Measurements from ENCODE around the gene LMO3.

Gene LMO3

DNA sequence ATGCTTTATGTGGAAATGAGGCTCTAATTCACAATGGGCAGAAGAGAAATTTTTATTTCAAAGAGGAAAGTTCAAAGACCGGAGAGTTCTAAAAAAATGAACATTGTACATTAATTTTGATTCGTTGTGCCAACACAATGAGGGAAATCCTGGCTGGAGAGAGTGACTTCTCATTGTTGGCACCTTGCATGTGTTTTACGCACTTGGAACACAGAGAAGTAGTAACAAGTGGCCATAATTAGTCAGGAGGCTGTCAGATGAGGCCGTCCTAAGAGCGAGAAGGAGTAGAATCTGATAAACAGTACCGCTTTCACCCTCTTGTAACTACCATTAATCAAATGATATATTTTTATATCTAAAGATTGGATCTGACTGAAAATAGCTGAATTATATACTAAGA is 6.9 kb downstream of the LMO3 start:
- DNase-seq = no peak

DNA sequence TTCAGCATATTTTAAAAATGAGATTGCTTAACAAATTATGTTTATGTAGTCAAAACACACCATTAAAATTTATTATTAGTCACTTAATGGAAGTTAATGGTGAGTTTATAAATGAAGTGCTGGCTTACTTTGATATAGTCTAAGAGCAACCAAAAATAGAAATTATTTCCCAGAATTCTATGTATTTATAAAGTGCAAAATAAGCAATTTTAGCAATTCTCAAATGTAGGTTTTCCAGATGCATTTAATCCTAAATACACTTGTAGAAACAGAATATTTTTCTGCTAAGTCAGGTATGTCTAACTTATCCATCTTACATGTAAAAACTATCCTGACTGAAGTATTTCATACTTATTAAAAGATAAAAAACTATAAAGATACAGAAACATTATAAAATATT is 11.2 kb downstream of the LMO3 start:
- DNase-seq = no peak

DNA sequence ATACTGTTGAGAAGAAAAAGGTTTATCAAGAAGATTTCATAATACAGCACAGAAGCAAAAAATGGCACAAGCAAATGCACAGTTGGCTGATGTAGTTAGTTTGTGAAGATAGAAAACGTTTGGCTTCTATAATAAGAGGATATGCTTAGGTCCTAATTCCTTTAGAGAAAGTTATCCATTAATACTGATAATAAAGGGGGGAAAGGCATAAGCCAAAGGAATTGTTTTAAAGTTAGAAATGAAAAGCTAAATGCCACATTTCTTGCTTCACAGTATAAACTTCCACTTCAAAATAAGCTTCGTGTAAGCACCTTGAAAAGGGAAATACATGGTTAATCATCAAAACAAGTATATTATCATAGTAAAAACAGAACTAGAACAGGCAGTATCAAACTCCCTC is 12.4 kb downstream of the LMO3 start:
- DNase-seq = no peak

- no peak for DNase-seq
Observed at GRCh38 chr12:16590645-16591044, 15.3 kb downstream of the LMO3 start.

- no peak for DNase-seq
Observed at GRCh38 chr12:16588812-16589211, 17.1 kb downstream of the LMO3 start.

DNA sequence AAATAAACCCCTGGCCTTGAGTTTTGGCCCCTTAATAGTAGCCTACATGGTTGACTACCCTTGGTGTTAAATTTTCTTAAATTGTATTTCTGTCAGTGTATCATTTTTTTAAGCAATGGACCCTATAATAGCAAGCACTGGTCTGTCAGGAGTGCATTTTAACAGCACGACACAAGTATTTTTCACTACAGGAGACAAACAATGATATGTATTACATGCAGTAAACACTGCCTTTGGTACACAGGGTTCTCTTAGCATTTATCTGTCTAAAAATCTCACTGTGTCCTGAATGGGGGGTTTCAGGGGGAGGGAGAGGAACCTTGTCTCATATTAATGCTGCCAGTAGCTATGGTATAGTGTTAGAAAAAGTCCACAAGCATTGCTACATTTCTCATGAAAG is 18.4 kb downstream of the LMO3 start:
- no peak for DNase-seq

GRCh38 chr12:16587110-16587453 is 18.9 kb downstream of the LMO3 start:
- no peak for DNase-seq

DNA sequence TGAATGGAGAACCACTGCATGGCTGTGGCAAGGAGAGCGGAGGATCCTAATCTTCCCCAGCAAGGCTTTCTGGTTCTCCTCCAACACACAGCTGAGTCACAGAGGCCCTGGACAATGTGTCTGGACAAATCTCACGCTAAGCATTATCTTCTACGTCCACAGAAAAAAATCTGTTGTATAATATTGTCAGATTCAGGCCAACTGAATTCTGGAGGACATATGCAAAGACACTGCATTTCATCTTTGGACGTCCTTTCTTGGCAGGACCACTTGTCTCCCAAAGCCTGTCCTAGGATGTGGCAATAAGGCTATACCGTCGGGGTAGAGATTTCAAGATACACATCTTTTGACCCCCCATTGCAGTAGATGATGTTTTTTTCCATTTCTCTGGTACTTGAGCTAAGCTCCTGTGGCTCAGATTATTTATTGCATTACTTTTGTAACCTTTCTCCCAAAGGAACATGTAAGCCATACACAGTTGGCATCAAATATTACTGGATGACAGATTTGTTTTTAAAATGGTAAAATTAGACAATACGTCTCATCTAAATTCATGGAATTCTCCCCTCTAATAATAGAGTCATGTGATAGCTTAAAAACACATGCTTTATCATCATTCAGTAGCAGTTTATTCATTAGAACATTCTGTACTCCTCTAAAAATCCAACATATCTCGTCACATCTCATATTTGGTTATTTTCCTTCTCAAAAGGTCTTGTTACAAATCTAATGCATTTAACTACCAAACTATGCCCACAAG is 19.4 kb downstream of the LMO3 start:
- no peak for DNase-seq

GRCh38 chr12:16585781-16586180 is 20.2 kb downstream of the LMO3 start:
- DNase-seq = no peak

DNA sequence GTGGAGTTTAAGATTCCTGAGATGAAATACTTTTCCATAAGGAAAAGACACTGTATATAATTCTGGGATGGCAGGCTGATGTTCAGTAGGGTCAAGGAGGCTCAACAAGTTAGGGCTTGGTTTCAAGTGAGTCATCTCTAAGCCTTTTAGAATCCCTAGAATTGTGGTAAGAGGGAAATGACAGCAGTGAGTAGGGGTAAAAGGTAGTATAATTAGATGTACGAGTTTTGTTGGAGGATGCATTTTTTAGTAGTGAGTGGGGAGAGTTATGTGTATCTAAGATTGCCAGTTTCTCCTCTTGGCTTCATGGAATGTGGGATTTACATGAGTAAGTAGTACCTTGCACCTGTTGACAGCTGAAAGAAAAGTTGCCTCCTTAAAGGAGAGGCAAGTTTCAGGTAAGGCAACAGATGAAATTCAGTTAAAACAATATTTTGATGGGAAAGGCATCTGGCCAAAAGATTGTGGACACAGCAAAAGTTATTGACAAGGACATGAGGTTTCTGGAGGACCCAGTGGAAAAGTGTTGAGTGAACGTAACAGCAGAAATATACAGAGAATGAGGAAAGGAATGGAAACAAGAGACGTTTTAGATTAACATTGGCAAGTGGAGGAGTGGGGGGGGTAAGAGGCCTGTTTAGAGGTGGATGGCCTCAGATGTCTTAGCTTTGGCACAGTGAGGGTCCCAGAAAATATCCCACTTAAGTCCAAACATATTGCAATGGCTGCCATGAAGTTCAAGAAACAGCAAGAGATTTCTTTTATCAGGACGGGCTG is 21.8 kb downstream of the LMO3 start:
- DNase-seq = no peak

GRCh38 chr12:16581416-16581815 is 24.5 kb downstream of the LMO3 start:
- no peak for DNase-seq

GRCh38 chr12:16579041-16579440 is 26.9 kb downstream of the LMO3 start:
- no peak for DNase-seq

DNA sequence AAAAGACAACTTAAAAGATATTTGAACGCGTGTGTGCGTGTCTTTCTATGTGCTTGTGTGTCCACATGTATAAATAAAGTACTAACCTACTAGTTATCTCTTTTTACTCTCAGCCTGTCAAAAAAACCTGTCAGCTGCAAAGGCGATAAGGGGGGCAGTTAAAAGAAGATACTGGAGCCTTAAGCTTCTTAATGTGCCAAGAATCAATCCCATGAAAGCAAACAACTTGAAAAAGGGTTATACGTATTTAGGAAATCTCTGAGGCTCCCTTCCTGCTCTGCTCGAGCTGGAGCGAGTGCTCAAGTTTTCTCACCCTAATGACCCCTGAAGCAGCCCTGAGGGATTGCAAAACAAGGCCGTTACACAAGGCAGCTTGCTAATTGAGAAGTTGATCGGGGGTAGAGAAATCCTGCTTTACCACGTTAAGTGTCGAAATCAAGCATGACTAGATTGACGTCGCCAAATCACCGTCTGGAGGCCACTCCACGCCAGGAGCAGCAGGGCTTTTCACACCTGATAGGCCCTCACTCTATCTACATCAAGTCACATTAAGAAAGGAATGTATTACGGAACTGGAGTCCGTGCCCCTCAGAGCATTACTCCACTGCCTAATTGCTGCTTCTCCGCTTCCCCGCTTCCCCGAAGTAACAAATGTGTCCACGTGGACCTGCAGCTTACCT is 32.4 kb downstream of the LMO3 start:
- no peak for DNase-seq

DNA sequence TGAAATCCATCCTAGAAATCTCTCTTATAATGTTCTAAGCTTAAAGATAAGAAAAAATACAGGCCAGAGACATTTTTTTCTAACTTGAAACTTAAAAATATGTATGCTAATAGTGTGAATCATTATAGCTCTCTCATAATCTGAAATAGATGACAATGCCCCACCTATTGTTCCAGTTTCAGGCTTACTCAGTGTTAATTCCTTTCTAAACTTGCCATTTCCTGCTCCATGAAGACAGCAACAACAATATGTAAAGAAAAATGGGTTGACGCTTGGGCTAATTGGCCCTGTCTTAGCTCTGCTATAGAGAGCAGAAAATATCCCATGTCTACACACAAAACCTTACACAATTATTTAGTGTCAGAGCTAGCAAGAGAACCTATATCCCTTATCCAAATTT is 37.1 kb downstream of the LMO3 start:
- no peak for DNase-seq

DNA sequence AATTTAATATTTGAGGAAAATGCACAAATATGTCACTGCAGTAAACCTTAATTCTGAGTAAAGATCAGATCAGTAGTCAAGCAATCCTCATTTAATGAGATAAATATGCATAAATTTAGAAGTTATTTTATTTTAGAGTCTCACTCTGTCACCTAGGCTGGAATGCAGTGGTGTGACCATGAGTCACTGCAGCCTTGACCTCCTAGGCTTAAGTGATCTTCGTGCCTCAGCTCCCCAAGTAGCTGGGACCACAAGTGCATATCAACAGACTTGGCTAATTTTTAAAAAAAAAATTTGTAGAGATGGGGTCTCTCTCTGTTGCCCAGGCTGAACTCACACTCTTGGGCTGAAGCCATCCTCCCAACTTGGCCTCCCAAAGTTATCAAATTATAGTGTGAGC is 41.3 kb downstream of the LMO3 start:
- DNase-seq = no peak

DNA sequence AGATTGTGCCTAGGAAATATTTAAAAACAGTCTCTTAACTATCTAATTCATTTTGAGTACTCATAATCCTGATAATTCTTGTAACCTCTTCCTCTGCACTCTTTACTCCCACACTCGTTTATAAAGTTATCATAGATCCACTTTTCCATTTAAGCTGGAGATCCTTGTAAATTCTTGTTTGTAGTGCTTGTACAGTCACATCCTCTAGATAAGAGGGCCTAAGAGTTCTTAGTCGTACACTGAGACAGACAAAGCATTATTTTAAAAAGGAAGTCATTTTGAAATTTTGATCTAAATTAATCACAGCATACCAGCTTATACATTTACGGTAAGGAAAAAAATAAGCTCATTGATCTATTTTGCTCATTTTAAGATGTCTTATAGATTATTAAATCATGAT is 42.5 kb downstream of the LMO3 start:
- no peak for DNase-seq

- DNase-seq = no peak
Observed at GRCh38 chr12:16562921-16563320, 43.0 kb downstream of the LMO3 start.

DNA sequence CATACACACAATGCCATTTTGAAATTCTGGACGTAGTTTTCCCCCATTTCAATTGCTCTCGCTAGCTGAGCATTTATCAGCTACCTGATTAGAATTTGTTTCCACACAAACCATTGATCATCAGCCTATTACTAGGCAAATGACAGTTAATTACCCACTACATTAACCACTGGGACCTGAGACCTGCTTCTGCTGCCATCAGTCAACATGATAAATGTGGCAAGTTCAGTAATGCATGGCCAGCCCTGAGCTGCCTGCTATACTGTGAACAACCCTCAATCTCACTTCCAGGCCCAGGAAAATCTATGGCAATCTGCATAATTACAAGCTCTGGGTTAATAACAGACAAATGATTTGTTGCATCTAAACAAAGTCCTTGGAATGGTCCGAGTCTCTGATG is 43.5 kb downstream of the LMO3 start:
- DNase-seq = no peak

DNA sequence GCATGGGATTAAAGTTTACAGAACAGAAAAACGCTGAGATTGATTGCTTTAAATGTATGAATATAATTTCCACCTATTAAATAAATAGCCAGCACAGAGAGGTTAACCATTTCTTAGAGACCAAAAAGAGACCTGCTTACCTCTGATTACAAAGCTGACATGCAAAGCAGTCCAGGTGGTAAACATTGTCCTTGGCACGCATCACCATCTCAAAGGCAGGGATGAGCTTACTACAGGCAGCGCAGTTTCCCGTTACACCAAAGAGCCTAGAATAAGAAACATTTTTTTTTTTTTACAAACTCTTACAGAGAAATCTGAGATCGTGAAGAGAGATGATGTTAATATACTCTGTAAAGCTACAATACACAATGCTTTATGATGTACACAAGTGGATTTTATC is 45.7 kb downstream of the LMO3 start:
- no peak for DNase-seq

DNA sequence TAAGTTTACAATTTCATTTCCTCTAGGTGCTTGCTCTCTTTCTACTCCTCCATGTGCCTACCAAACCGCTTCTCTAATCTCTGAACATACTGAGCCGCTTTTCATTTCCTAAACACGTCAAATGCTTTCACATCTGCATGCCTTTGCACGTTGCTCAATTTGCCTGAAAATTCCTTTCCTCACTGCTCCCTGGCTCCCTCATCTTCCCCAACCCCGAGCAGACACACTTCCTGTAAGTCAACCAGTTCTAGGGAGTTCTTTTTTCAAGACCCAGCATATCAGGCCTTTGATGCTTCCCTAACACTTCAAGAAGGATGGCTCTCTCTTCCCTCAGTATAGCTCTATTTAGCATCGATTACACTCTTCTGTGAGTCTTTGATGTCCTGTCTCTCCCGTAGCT is 50.3 kb downstream of the LMO3 start:
- no peak for DNase-seq

DNA sequence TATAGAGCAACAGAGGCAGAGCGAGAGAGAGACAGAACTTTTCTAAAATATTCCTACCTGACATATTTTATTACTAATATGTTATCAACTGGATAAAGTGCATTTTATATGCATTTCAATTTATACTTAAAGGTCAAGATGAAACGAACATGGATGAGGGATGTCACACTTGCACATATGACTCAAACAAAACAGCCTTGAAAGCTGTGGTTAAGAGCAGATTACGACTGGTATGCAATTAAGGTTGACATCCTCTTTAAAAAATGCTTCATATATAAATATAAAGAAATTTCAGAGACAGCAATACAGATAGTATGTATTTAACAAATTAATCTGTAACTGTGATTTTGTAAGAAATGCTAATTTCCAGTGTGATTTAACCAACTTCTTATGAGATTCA is 52.5 kb downstream of the LMO3 start:
- no peak for DNase-seq

- no peak for DNase-seq
Observed at GRCh38 chr12:16552301-16552700, 53.7 kb downstream of the LMO3 start.

DNA sequence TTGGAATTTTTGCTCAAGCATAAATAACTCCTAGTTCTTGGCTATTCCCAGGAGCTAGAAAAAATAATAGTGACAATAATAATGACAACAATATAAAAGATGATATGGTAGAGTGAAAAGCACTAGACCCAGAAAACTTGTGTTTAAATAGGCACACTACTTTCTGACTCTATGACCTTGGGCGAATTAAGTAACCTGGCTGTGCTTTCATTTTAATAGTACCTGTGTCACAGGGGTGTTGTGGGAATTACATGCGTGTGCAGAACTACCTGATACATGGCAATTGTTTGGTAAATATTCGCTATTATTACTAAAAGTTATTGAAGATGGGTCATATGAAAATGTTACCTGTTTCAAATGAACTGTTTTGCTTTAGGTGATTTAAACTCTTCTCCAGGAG is 60.1 kb downstream of the LMO3 start:
- DNase-seq = no peak

- DNase-seq = no peak
Observed at GRCh38 chr12:16542586-16542985, 63.4 kb downstream of the LMO3 start.

All from right hindlimb (tissue), 1 donor.